OCI-LY1 (cell line): ENCODE data around the gene RAD54L.

Source experiments
- CTCF ChIP-seq: fragments of 200-600 bp; sonication (generic), shearing (Covaris generic); IDR thresholded peaks from 2 replicates; pipeline ENCODE4 v1.5.1; 2017; ENCODE audit warnings: mild to moderate bottlenecking, antibody characterized with exemption, low read length, moderate library complexity, mixed read lengths
- EZH2 ChIP-seq: fragments of 200-600 bp; sonication (generic), shearing (Covaris generic); IDR thresholded peaks from 2 replicates; pipeline ENCODE4 v1.8.0; 2017; ENCODE audit warnings: borderline replicate concordance, mixed run types, mild to moderate bottlenecking, antibody characterized with exemption, low read length, moderate library complexity, mixed read lengths

- peak; percentile 55; the same call in 1 of the 2 replicates for TF ChIP-seq CTCF
- TF ChIP-seq EZH2: no peak
Measured at GRCh38 chr1:46244656-46245371, 2.7 kb upstream of the RAD54L start.
